ENCODE measurements around the gene SATB1. TPM values are rescaled to one million over a fixed set of nuclear protein-coding genes. Genes with fewer than 3 reads are reported as not detected.
A peak's percentile ranks its signal among the peaks of the same experiment; 100 is the strongest.

Gene SATB1
- total and polyA plus RNA-seq, 2 of the 4 experiments (the other 2 are of a cell fraction): 7.5 to 10.7 TPM

DNA sequence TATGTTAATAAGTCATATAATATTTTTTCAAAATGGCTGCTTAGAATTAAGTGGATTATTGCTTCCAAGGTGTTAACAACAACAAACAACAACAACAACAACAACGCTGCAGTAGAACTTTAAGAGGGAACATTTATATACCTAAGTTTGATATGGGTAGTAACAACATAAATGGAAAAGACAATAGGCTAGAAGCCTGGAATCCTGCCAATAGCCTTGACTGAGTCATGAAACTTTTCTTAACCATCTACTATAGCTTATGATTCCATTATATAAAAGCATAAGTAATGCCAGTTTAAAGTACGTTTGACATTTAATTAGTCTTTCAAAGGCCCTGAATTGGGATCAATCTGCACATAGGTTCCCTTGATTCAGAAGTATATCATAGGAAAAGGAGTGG lies 31.2 kb downstream of the SATB1 start:
- Histone ChIP-seq H2AK9ac (replicated peaks; ENCODE audit: low read depth, low read length, poor library complexity) (no peak overlapping the region), H4K20me1 (ENCODE audit: insufficient read depth, low read length) (no peaks in the 10 kb centered on the region), H3K4me1 (ENCODE audit: control insufficient read depth, insufficient read depth, low read length) (no peaks in the 10 kb centered on the region), H3K18ac (ENCODE audit: low read depth, low read length) (no peak overlapping the region), H2AK5ac (ENCODE audit: low read depth, low read length) (no peak overlapping the region), H3K23ac (ENCODE audit: low read depth, low read length) (no peak overlapping the region), H4K8ac (ENCODE audit: low read depth in 2 of 2, low read length in 2 of 2) (no peak overlapping the region), H2BK20ac (ENCODE audit: low read depth, low read length) (no peak overlapping the region), H2BK120ac (ENCODE audit: low read depth, low read length) (no peak overlapping the region), H4K5ac (ENCODE audit: low read depth, low read length) (no peak overlapping the region), H3K27ac (ENCODE audit: insufficient read depth, low read length) (no peak overlapping the region), H3K4me2 (ENCODE audit: low read depth, low read length) (no peak overlapping the region), H3K27me3 (ENCODE audit: control insufficient read depth, insufficient read depth, low read length) (no peaks in the 10 kb centered on the region), H3K79me1 (ENCODE audit: low read depth in 1 of 2, low read length in 2 of 2) (no peaks in the 10 kb centered on the region), H2BK15ac (ENCODE audit: low read depth, low read length) (no peak overlapping the region), H4K91ac (ENCODE audit: insufficient read depth, low read depth, low read length) (no peak overlapping the region), H3K9me3 (ENCODE audit: control insufficient read depth, insufficient read depth, low read length) (no peaks in the 10 kb centered on the region), H3K4me3 (ENCODE audit: insufficient read depth, low read depth, low read length) (no peak overlapping the region), H2BK5ac (ENCODE audit: low read depth, low read length, poor library complexity, severe bottlenecking) (no peak overlapping the region), H3K4ac (ENCODE audit: low read depth, low read length) (no peak overlapping the region), H3K36me3 (ENCODE audit: control insufficient read depth, insufficient read depth, low read length) (peaks cover 2% of the 10 kb centered on the region), H3K9ac (ENCODE audit: low read depth, low read length) (no peak overlapping the region), H3K9me1 (ENCODE audit: insufficient read depth, low read length) (no peaks in the 10 kb centered on the region), H3K14ac (replicated peaks; ENCODE audit: low read depth, low read length) (no peak overlapping the region), H3K56ac (ENCODE audit: extremely low read depth, insufficient read depth, low read length) (no peak overlapping the region), H2AFZ (replicated peaks; ENCODE audit: low read length, poor library complexity) (no peak overlapping the region)
- no CpG with 5 or more reads among the region's 2 CpGs for WGBS, 2 experiments (ENCODE audit: extremely low coverage in 2 of 2, insufficient read length in 1 of 2)
- DNase-seq: peak; percentile 16
- intact Hi-C loops (cut with micrococcal nuclease): no loop called here
- BruUV-seq (replicated peaks): no TSS peak
- POLR2A ChIA-PET (ENCODE audit: unreplicated experiment): no interaction called here
- in situ Hi-C loops (cut with MboI; ENCODE audit: low sequenced_read_pairs): no loop called here
- dilution Hi-C loops (cut with HindIII; ENCODE audit: low sequenced_read_pairs, unreplicated experiment): no loop called here
- TF ChIP-seq POLR2A (IDR thresholded peaks at IDR 0.05; ENCODE audit: low read depth, low read length) (no peak), RCOR1 (IDR thresholded peaks at IDR 0.05; ENCODE audit: insufficient replicate concordance, low read length) (no peak), FOS (IDR thresholded peaks at IDR 0.05; ENCODE audit: low read depth, low read length) (no peak), RFX5 (IDR thresholded peaks at IDR 0.05; ENCODE audit: low read depth, low read length) (no peak), MAZ (IDR thresholded peaks at IDR 0.05; ENCODE audit: borderline replicate concordance, low read depth, low read length) (no peak), SMC3 (IDR thresholded peaks at IDR 0.05; ENCODE audit: low read depth, low read length) (no peak), NFE2L2 (IDR thresholded peaks at IDR 0.05; ENCODE audit: low read depth, low read length) (no peak), BHLHE40 (IDR thresholded peaks at IDR 0.05; ENCODE audit: low read depth, low read length) (no peak), CHD1 (IDR thresholded peaks at IDR 0.05; ENCODE audit: low read depth, low read length) (no peak)
- TF ChIP-seq, protein P1, sequence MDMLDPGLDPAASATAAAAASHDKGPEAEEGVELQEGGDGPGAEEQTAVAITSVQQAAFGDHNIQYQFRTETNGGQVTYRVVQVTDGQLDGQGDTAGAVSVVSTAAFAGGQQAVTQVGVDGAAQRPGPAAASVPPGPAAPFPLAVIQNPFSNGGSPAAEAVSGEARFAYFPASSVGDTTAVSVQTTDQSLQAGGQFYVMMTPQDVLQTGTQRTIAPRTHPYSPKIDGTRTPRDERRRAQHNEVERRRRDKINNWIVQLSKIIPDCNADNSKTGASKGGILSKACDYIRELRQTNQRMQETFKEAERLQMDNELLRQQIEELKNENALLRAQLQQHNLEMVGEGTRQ (IDR thresholded peaks at IDR 0.05; ENCODE audit: low read depth, low read length): no peak
- TF ChIP-seq, protein P2, sequence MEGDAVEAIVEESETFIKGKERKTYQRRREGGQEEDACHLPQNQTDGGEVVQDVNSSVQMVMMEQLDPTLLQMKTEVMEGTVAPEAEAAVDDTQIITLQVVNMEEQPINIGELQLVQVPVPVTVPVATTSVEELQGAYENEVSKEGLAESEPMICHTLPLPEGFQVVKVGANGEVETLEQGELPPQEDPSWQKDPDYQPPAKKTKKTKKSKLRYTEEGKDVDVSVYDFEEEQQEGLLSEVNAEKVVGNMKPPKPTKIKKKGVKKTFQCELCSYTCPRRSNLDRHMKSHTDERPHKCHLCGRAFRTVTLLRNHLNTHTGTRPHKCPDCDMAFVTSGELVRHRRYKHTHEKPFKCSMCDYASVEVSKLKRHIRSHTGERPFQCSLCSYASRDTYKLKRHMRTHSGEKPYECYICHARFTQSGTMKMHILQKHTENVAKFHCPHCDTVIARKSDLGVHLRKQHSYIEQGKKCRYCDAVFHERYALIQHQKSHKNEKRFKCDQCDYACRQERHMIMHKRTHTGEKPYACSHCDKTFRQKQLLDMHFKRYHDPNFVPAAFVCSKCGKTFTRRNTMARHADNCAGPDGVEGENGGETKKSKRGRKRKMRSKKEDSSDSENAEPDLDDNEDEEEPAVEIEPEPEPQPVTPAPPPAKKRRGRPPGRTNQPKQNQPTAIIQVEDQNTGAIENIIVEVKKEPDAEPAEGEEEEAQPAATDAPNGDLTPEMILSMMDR (conservative IDR thresholded peaks at IDR 0.05; ENCODE audit: low read depth, low read length): no peak
- TF ChIP-seq, protein P3, sequence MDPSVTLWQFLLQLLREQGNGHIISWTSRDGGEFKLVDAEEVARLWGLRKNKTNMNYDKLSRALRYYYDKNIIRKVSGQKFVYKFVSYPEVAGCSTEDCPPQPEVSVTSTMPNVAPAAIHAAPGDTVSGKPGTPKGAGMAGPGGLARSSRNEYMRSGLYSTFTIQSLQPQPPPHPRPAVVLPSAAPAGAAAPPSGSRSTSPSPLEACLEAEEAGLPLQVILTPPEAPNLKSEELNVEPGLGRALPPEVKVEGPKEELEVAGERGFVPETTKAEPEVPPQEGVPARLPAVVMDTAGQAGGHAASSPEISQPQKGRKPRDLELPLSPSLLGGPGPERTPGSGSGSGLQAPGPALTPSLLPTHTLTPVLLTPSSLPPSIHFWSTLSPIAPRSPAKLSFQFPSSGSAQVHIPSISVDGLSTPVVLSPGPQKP (IDR thresholded peaks at IDR 0.05; ENCODE audit: borderline replicate concordance, low read depth, low read length): no peak
- CTCF ChIA-PET: interaction anchor here (0.6 kb wide), 1 partner anchor 16 kb away, joined by 5 read pairs; no protein-coding TSS in a partner anchor
- no peak for ATAC-seq (ENCODE audit: low read depth)

Measured in IMR-90 (cell line).